HL-60 (cell line): ENCODE results near the gene DIAPH2.

Experiments used
- DNase-seq, 2 experiments: peaks; one replicate each; pipeline ENCODE4 v3.0.0-alpha.2; 2010 to 2020; ENCODE audit warnings: low read depth in 1 of 2, low spot score in 1 of 2
- H3K27ac ChIP-seq: fragments of 250-450 bp; sonication (Bioruptor Pico); replicated peaks from 2 replicates; pipeline ENCODE4 v1.5.1; 2020; ENCODE audit warnings: mild to moderate bottlenecking, moderate library complexity
- H3K27me3 ChIP-seq: fragments of 250-450 bp; sonication (Bioruptor Pico); 2 replicates; pipeline ENCODE4 v1.5.1; 2021; ENCODE audit warnings: mild to moderate bottlenecking, moderate library complexity; ENCODE audit not compliant: insufficient read depth, poor library complexity, severe bottlenecking
- H3K4me3 ChIP-seq: replicated peaks from 2 replicates; pipeline ENCODE4 v1.5.1; 2011; ENCODE audit warnings: mild to moderate bottlenecking, control low read depth, low read length; ENCODE audit not compliant: insufficient read depth
- CTCF ChIP-seq: IDR thresholded peaks from one replicate; pipeline ENCODE4 v1.5.1; 2011; ENCODE audit warnings: low read length, control low read depth, inconsistent platforms; ENCODE audit not compliant: insufficient read depth
- GABPA ChIP-seq: IDR thresholded peaks from 2 replicates; pipeline ENCODE4 v1.6.1; 2012; ENCODE audit warnings: low read depth
- POLR2AphosphoS5 ChIP-seq: IDR thresholded peaks from 2 replicates; pipeline ENCODE4 v1.6.1; 2012; ENCODE audit warnings: low read depth
- REST ChIP-seq: IDR thresholded peaks from 2 replicates; pipeline ENCODE4 v1.6.1; 2012; ENCODE audit warnings: low read depth; ENCODE audit not compliant: insufficient replicate concordance
- SPI1 ChIP-seq: IDR thresholded peaks from 2 replicates; pipeline ENCODE4 v1.6.1; 2012; ENCODE audit warnings: low read depth, mild to moderate bottlenecking, borderline replicate concordance

The DIAPH2 gene

GRCh38 chrX:97065066-97065465 is 380.4 kb downstream of the DIAPH2 start:
- TF ChIP-seq CTCF (no peak), POLR2AphosphoS5 (no peak), SPI1 (no peak), GABPA (no peak), REST (no peak)
- Histone ChIP-seq H3K27ac (no peak overlapping the region), H3K4me3 (no peak overlapping the region), H3K27me3 (no peaks in the 10 kb centered on the region)
- no peak for DNase-seq

GRCh38 chrX:97065973-97066372 is 381.3 kb downstream of the DIAPH2 start:
- no peak for DNase-seq
- Histone ChIP-seq H3K27ac (no peak overlapping the region), H3K27me3 (no peaks in the 10 kb centered on the region), H3K4me3 (no peak overlapping the region)
- no peak for TF ChIP-seq GABPA
- no peak for TF ChIP-seq REST
- no peak for TF ChIP-seq SPI1
- TF ChIP-seq POLR2AphosphoS5: no peak
- TF ChIP-seq CTCF: no peak

- no peaks in the 10 kb centered on the region for H3K27me3 ChIP-seq
- H3K27ac ChIP-seq: no peak overlapping the region
- TF ChIP-seq POLR2AphosphoS5 (no peak), CTCF (no peak), GABPA (no peak), SPI1 (no peak), REST (no peak)
Measured at GRCh38 chrX:97066381-97066780, 381.7 kb downstream of the DIAPH2 start.

More at GRCh38 chrX:97066381-97066780, 381.7 kb downstream of the DIAPH2 start:
- DNase-seq: no peak
- no peak overlapping the region for H3K4me3 ChIP-seq
